ENCODE data around the gene FDX2. TPM values are rescaled to one million over a fixed set of nuclear protein-coding genes. Genes with fewer than 3 reads are reported as not detected.

The FDX2 gene
- total and polyA plus RNA-seq, 2 of the 13 experiments (the other 11 are each of a cell fraction or from before 2014, with no cell fraction given): 21.0 to 24.7 TPM

DNA sequence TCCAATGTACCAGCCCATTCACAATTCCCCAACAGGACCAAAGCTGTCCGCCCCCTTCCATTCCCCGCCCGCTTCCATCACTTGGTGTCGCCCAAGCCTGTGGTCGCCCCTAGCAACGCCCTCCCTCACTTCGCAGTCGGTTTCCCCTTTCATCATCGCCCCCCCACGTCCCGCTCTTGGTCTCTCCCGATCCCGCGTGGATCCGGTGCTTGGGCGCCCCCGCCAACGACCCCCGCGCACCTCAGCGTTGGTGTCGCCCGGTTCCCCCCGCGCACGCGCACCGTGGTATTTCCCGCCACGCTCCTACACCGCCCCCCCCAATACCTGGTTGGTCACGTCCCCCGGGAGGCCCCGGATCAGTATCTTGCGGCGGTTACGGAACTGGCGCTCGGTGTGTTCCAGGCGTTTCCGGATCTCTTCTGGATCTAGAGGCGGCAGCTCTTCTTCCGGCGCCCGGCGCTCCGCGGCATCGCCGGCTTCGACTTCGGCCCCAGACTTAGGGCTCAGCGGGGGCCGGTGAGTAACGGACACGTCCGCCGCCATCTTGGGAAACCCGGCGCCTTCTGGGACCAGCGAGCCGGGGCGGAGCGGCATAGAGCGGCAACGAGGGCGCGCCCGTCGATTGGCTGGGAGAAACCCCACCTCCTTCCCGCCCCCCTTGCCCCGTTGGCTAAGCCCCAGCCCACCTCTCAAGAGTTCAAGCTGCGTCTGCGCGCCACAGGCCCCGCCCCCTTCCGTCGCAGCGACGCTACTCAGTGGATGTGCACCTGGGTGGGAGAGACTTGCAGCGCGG is 17.3 kb upstream of the FDX2 start, which contains the start of gene RAVER1 (continued):
- TF ChIP-seq GATAD1 (CRISPR knock-in tag; IDR thresholded peaks at IDR 0.05) (peak; percentile 92), HBP1 (CRISPR knock-in tag; IDR thresholded peaks at IDR 0.05; ENCODE audit: low read depth) (peak; percentile 74; the same call in 1 of the 2 replicates), ZNF251 (CRISPR knock-in tag; IDR thresholded peaks at IDR 0.05) (no peak), ESRRA (CRISPR knock-in tag; IDR thresholded peaks at IDR 0.05; ENCODE audit: low read depth) (peak; percentile 63; the same call in 1 of the 2 replicates), ZNF441 (CRISPR knock-in tag; IDR thresholded peaks at IDR 0.05; ENCODE audit: borderline replicate concordance) (no peak), MTA3 (CRISPR knock-in tag; IDR thresholded peaks at IDR 0.05) (no peak), SP1 (IDR thresholded peaks at IDR 0.05) (no peak), SP1 (CRISPR knock-in tag; IDR thresholded peaks at IDR 0.05) (peak; percentile 89), ZFY (CRISPR knock-in tag; IDR thresholded peaks at IDR 0.05) (peak; percentile 77; the same call in 1 of the 2 replicates), HNF1B (CRISPR knock-in tag; IDR thresholded peaks at IDR 0.05) (peak; percentile 71; the same call in 1 of the 2 replicates), HOXD1 (CRISPR knock-in tag; IDR thresholded peaks at IDR 0.05) (no peak), JDP2 (CRISPR knock-in tag; IDR thresholded peaks at IDR 0.05; ENCODE audit: borderline replicate concordance) (no peak), NPAS2 (CRISPR knock-in tag; IDR thresholded peaks at IDR 0.05; ENCODE audit: borderline replicate concordance) (no peak), CREB1 (IDR thresholded peaks at IDR 0.05) (no peak), CREB1 (CRISPR knock-in tag; IDR thresholded peaks at IDR 0.05) (no peak; the same call in 1 of the 2 replicates), ZMYM3 (CRISPR knock-in tag; IDR thresholded peaks at IDR 0.05) (no peak), ZNF20 (CRISPR knock-in tag; IDR thresholded peaks at IDR 0.05) (no peak), ZNF703 (CRISPR knock-in tag; IDR thresholded peaks at IDR 0.05; ENCODE audit: borderline replicate concordance) (no peak)
- TF ChIP-seq, protein P1, sequence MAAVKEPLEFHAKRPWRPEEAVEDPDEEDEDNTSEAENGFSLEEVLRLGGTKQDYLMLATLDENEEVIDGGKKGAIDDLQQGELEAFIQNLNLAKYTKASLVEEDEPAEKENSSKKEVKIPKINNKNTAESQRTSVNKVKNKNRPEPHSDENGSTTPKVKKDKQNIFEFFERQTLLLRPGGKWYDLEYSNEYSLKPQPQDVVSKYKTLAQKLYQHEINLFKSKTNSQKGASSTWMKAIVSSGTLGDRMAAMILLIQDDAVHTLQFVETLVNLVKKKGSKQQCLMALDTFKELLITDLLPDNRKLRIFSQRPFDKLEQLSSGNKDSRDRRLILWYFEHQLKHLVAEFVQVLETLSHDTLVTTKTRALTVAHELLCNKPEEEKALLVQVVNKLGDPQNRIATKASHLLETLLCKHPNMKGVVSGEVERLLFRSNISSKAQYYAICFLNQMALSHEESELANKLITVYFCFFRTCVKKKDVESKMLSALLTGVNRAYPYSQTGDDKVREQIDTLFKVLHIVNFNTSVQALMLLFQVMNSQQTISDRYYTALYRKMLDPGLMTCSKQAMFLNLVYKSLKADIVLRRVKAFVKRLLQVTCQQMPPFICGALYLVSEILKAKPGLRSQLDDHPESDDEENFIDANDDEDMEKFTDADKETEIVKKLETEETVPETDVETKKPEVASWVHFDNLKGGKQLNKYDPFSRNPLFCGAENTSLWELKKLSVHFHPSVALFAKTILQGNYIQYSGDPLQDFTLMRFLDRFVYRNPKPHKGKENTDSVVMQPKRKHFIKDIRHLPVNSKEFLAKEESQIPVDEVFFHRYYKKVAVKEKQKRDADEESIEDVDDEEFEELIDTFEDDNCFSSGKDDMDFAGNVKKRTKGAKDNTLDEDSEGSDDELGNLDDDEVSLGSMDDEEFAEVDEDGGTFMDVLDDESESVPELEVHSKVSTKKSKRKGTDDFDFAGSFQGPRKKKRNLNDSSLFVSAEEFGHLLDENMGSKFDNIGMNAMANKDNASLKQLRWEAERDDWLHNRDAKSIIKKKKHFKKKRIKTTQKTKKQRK (IDR thresholded peaks at IDR 0.05; ENCODE audit: low read length): no peak
- TF ChIP-seq, protein P2, sequence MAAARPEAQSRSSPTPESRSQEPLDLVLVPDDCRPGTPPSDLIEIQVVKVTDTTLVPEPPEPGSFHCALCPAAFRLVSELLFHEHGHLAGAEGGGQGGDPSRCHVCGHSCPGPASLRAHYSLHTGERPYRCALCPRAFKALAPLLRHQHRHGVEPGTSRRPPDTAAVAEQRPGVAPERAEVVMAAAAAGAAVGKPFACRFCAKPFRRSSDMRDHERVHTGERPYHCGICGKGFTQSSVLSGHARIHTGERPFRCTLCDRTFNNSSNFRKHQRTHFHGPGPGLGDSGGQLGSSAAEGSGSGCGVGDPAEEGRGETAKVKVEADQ (CRISPR knock-in tag; IDR thresholded peaks at IDR 0.05; ENCODE audit: borderline replicate concordance): peak; percentile 27; the same call in 1 of the 2 replicates
- TF ChIP-seq, protein P3, sequence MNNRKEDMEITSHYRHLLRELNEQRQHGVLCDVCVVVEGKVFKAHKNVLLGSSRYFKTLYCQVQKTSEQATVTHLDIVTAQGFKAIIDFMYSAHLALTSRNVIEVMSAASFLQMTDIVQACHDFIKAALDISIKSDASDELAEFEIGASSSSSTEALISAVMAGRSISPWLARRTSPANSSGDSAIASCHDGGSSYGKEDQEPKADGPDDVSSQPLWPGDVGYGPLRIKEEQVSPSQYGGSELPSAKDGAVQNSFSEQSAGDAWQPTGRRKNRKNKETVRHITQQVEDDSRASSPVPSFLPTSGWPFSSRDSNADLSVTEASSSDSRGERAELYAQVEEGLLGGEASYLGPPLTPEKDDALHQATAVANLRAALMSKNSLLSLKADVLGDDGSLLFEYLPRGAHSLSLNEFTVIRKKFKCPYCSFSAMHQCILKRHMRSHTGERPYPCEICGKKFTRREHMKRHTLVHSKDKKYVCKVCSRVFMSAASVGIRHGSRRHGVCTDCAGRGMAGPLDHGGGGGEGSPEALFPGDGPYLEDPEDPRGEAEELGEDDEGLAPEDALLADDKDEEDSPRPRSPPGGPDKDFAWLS (CRISPR knock-in tag; IDR thresholded peaks at IDR 0.05; ENCODE audit: borderline replicate concordance): peak; percentile 82; the same call in 1 of the 2 replicates
